NCI-H226 (cell line): ENCODE data around the gene MAP3K9.

Experiments
- DNase-seq: peaks from one replicate; pipeline ENCODE4 v3.0.0-alpha.2; 2015

MAP3K9 gene

DNA sequence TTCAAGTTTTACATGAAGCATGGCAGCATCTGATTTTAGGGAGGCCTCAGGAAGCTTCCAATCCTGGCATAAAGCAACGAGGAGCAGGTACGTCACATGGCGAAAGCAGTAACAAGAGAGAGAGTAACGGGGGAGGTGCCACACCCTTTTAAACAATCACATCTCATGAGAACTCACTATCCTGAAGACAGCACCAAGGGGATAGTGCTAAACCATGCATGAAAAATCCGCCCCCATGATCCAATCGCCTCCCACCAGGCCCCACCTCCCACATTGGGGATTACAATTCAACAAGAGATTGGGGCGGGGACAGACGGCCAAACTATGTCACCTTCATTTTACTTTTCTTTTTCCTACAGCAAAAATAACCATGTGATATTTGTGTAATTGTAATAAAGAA lies 7.2 kb upstream of the MAP3K9 start:
- DNase-seq = no peak

DNA sequence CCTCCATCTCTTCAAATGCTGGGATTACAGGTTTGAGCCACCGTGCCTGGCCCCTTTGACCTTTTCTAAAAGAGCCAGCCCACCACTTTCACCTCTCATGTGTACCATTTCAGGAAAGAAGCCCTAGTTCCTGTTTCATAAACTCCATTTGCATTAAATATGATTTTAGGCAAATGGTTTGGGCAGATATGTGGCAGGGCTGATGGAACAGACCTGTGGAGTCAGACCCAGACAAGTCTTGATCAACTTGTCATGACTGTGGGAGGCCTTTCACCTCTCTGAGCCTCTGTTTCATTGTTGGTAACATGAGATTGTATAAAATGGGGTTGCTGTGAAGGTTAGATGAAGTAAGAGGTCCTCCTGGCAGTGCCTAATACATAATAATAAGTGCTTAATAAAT lies 5.2 kb upstream of the MAP3K9 start:
- DNase-seq = no peak

DNA sequence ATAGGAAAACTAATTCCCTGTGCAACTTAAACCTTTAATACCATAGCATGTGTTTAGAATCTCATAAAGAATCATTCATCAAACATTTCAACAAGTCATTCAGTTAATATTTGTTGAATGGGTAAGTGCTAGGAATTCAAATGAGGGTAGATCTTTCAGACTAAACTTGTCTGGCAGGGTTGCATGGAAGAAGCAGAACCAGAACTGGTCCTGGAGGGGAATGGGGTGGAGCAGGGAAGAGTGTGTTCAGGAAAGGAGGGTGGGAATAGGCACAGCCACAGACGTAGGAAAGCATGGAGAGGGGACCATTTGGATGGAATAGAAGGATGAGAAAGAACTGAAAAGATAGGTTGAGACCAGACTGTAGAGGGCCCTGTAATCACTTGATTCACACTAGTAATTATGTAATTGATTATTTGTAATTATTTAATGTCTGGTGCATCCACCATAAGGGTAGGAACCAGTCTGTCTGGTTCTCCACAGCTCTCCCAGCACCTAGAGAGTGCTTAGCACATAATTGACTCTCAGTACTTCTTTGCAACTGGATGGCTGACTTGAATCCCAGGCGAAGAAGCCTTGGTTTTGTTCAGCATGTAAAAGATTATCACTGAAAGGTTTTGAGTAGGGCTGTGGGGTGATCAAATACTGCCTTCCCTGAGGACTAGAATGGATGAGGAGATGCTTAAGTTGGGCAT lies 3.0 kb upstream of the MAP3K9 start:
- no peak for DNase-seq

DNA sequence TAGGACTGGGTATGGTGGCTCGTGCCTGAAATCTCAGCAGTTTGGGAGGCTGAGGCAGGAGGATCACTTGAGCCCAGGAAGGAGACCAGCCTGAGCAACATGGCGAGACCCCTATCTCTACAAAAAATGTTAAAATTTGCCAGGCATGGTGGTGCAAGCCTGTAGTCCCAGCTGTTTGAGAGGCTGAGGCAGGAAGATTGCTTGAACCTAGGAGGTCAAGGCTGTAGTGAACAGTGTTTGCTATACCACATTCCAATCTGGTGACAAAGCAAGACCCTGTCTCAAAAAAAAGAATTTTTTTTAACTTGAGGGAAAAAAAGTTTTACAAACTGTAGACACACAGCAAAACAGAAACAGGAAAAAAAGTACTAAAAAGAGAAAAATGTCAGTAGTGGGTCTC lies 2.3 kb upstream of the MAP3K9 start:
- no peak for DNase-seq

DNA sequence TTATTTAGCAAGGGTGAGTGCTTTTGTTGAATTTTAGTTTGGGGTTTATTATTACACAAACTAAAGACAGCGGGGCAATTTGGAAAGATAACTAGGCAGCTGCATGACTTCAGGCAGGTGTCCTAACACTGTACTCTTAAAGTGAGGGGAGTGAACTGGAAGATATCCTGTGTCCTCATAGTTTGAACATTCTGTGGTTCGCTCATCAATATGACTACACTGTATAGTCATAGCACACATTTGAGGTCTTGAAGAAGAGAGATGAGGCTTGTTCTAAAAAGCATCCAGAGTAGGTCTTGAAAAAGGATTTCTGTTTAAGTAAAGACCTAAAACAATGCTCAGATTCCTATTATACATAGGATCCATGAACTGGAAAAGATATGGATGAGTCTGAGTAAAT lies 1.7 kb upstream of the MAP3K9 start:
- DNase-seq = no peak

DNA sequence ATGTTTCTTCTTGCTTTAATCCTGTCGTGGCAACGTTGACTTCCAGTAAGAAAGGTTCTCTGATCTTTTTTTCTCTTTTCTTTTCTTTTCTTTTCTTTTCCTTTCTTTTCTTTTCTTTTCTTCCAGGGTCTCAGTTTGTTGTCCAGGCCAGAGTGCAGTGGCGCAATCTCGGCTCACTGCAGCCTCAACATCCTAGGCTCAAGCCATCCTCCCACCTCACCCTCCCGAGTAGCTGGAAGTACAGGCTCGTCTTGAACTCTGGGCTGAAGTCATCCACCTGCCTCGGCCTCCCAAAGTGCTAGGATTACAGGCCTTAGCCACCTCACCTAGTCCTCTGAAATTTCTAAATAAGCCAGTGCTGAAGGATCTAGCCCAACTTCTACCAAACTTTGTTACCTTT lies 1.3 kb upstream of the MAP3K9 start:
- DNase-seq = no peak

DNA sequence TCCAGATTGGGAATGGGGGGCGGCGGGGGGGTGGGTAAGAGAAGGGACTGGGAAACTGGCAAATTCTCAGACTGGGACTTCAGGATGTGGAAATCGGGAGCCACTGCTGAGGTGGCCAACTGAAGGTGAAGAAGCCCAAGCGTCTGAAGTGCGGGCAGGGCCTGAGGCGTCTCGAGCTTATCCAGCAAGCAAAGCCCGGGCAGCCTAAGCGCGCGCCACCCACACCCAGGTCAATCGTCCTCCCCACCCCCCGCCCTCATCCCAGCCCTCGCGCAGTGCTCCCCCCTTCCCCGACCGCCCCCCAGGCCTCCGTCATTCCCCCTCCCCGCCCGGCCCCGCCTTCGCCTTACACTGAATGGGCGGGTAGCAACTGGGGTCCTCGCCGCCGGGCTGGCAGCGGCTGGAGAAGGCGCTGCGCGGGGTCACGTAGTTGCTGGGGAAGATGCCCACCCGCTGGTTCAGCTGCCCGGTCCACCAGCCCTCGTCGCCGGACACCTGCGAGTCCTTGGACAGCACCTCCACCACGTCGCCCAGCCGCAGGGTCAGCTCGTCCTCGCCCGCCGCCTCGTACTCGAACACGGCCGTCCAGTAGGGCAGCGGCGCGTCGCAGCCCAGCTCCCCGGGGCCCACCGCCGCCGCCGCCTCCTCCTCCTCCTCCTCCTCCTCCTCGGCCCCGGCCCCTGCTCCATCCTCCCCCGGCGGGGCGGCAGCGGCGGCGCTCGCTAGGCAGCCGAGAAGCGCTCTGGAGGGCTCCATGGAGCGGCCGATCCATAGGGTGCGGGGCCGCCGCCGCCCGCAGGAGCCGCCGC lies 693 bp downstream of the MAP3K9 start:
- DNase-seq = peak; percentile 35

DNA sequence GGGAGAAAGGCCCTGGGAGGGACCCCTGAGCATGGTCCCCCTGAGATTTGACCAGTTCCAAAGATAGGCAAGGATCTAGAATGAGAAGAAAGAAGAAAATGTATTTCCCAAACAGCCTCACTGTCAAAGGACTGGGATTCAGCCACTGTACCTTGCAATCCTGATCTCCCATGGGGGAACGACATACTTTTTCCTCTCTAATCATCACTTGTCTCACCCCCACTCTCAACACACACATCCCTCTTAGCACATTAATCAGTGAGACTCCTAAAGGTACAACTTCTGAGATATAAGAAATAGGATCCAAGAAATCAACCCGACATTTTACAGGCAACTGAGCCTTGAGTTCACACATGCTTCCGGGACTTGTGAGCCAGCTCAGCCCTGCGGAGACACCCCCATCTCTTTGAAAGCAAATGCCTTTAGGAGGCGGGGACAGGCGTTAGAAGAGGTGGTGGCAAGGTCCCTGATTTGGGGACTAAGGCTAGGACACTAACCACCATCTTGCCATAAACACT lies 1.4 kb downstream of the MAP3K9 start:
- DNase-seq = peak; percentile 34

DNA sequence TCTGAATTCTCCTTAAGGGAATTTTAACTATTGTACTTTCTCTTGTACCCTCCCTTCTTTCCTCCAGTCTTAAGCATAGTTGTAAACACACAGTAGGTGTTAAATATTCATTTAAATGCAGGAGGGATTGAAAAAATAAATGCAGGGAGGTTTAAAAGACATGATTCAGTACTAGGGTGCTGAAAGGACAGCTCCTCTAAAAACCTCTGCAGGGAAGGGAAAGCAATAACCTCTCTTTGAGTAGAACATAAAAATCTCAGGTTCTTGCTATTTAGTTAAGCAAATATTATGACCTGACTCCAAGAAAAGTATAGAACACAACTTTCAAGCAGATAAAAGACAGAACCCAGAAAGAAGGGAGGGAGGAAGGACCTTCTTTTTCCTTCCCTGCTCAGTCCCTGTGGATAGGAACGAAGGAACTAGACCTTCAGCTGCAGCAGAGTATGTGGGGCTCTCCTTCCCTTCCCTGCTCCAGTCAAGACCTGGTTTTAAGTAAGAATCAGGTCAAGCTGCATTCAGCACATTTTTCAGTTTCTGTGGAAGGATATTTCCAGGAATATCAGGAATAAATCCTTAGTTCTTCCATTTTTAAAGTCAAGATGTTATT lies 4.7 kb downstream of the MAP3K9 start:
- no peak for DNase-seq

DNA sequence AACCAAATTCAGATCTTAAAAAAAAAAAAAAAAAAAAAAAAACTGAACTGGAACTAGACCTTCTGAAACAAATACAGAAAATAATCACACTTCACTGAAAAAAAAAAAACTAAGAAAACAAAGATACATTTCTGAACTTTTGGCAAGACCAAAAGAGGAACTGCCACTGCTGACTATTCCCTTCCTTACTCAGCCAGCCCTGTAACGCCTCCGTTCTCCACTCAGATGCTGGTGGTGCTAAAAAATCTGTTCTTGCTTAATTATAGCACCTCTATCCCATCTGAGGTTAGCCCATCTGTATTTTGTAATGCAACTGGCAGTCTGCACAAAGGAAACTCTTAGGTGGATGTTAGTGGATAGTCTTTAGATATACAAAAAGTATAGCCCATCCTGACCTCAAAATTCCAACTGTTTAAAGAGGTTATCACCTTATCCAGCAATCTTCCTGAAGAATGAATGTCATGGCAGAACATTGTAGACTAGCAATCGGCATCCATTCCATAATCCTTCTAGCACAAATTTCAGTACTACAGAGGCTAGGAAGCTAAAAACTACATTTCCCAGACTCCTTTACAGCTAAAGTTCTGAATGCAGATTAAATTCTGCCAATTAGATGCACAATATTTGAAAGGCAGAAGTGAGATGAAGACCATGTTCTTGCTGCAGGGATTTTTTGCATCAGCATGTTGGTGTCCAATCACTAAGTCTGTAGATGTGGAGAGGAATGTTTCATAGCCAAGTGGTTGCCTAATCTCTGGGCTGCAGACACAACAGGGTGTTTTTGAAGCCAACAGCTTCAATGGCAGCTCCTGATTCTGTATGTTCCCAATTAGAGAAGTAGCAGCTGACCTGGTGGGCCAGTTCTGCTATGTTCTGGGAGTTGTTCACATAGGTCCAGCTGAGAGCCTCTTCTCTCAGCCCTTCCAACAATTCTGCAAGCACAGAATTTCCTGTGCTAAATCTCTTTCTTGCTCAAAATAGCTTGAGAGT lies 5.7 kb downstream of the MAP3K9 start:
- DNase-seq = no peak

DNA sequence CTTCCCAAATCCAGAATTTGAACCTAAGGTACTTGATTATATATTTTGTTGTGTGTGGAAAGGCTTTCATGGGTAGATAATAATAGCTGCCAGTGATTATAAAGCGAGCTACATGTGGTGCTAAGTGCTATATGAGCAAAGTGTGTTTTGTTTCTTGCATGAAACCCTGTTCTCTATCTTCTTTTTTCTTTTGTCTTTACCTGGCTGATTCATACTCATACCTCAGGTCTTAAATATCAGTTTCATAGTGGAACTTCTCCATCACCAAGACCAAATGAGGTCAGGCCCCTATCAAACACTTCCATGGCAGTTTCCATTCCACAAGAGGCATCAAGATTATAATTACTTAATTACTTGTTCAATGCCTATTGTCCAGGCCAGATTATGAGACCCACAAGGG lies 6.9 kb downstream of the MAP3K9 start:
- no peak for DNase-seq

DNA sequence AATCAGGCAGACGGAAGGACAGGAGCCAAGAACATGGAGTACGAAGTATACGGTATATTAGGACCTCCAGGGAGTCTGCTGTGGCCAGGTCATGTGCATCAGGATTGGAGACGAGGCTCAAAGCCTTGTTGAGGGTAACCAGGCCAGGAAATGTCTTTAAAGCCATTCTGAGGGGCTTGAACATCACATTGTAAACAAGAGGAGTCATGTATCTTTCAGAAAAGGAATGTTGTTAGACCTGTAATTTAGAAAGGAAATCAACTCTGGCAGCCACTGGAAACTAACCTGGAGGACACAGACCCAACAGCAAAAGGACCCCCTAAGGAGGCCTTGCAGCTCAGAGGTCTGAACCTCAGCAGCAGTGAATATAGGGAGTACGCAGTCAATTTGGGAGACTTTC lies 7.5 kb downstream of the MAP3K9 start:
- DNase-seq = no peak

DNA sequence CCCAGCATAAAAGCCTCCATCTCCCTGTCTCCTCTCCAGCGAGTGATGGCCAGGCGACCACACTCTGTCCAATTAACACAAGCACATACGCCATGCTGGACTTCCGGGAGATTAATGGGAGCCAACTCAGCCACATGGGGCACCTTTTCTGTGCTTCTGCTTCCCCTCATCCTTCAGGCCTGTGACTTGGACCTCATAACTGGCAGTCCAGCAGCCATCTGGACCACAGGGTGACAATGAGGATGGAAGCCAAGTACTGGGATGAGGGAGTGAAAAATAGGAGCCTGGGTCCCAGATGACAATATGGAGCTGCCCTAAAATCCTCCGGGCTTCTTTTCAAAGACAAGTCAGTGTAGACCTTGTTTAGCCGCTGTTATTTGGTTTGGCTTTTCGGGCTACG lies 12.8 kb downstream of the MAP3K9 start:
- DNase-seq = no peak

DNA sequence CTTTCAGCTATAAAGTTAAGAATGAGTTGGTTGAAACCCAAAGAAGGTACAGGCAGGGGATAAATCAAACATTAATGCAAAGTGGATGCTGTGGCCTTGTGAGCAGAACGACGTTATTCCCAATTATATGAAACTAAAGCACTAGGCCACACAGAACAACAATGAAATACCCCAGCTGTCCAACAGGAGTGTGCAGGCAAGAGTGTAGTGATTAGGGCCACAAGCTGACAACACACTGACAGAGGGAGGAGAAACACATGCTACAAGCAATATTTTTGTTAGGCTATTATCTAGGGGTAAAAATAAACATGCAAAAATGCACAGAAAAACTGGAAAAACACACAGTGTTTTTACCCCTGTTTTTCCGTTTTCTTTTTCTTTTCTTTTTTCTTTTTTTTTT lies 15.0 kb downstream of the MAP3K9 start:
- no peak for DNase-seq

DNA sequence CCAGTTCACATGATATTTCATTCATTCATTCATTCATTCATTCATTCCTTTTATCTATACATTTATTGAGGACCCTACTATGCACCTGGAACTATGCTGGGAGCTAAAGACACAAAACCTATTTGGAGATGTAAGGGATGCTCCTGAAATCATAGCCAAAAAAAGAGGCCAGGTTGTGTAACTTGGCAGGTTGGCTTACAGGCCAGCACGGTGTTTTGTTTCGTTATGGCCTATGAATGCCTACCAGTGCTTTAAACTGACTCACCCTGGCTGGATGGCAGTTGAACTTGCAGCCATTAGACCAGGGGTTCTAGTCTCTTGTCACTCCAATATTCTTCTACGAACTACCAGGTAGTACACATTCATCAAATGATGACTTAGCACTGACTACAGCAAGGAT lies 15.7 kb downstream of the MAP3K9 start:
- DNase-seq = no peak

DNA sequence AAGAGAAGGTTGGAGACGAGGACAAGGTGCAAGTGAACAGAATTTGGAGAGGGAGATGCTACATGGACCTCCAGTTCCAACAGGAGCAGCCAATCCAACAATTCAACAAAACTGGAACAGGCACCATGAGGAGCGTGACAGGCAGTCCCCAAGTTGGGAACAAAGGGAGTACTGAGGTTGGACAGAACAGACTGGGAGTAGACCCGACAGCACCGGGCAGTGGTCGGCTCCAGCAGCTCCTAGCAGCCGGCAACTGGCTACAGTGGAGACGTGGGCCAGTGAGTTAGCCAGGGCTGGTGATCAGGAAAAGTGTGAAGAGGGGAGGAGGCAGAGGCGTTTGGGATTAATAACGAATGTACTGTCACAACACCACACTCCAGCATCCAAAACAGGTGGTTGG lies 16.4 kb downstream of the MAP3K9 start:
- no peak for DNase-seq

DNA sequence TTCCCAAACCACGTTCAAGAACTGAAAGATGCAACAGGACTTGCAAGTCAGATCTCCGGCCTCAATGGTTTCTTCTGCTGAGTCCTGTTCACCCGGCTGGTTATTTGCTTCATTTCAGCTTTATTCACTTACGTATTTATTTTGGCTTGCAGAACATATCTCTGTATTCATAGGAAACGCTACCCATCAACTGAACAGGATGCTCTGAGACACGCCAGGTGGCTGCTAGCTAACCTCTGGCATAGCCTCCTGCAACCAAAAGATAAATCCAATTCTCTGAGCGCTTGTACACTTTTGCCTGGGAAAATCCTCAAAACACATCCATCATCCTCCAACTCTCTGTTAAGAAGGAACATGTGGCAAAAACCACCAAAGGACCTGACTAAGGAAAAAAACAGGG lies 17.3 kb downstream of the MAP3K9 start:
- DNase-seq = no peak

DNA sequence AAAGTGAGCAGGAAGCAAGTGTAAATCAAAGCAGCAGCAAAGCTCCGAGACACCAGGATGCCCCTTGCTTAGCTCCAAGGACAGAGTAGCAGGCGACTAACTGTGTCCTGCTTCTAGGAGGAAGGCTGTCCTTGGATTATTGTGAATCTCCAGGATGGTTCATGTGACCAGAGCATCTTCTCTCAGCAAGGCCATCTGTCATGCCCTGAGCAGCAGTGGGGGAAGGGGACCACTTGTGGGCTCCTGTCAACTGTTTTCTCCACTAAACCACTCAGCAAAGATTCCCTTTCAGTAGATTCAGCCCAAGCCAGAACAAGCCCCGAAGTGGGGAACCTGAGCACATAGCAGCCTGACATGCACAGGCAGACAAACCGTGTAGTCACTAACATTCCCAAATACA lies 19.4 kb downstream of the MAP3K9 start:
- DNase-seq = no peak

DNA sequence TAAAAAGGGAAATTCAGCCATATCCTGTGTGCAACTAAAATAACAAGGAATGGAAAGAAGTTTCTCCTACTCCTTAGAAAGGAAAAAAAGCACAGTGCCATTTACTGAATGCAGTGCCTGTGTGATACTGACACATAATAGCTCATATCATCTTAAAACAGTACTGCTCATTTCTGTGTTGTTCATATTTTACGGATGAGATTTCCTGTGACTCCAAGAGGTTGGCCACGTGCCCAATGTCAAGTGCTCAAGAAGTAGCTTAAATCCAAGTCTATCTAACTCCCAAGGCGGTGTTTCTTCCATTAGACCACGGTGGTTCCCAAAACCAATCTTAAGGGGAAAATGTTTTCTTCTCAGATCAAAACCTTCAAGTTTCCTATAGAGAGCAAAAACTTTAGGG lies 20.0 kb downstream of the MAP3K9 start:
- DNase-seq = peak; percentile 65

DNA sequence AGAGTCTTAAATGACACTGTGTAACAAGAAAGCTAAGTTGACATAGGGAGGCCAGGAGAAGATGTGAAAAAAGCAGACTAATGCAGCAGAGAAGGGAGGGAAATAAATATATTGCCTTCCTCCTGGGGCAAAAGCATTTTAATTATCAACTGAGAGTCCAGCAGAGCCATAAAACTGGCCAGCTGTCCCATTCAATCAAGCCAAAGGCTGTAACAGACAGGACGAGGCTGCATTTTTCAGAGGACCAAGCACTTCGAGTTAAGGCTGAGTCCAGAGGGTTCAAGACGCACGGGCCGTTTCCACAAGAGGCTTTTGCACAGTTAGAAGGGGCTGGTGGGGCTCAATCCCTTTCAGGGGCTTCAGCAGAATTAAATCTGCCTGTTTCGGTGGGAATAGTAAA lies 20.4 kb downstream of the MAP3K9 start:
- DNase-seq = no peak

DNA sequence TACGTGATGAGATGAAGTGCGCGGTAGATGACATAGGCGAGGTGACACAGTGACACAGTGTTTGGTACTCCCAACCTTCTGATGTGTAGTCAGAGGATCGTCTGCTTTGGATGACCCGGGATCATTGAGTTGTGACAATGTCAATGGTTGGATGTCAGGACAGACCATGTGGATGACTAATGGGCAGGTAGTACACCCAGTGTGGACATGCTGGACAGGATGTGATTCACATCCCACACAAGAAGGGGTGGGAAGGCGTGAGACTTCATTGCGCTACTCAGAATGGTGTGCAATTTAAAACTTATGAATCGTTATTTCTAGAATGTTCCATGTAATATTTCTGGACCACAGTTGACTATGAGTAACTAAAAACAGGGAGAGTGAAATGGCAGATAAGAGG lies 23.8 kb downstream of the MAP3K9 start:
- DNase-seq = peak; percentile 33

DNA sequence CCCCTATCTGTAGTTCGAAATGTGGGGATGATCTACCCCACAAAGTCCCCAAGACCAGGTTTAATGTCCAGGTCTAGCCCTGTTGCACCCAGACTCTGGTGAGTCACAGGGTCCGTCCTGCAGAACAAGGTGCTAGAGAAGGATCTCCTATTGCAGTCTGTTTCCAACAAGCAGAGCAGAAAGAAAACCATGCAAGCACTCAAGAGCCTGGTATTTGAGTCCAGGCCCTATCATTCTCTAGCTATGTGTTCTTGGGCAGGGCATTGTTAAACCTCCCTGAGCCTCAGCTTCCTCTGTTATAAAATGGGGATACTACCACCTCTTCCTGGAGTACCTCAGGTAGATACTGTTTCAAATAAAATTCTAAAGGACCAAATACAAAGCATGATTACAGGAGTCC lies 24.4 kb downstream of the MAP3K9 start:
- no peak for DNase-seq

DNA sequence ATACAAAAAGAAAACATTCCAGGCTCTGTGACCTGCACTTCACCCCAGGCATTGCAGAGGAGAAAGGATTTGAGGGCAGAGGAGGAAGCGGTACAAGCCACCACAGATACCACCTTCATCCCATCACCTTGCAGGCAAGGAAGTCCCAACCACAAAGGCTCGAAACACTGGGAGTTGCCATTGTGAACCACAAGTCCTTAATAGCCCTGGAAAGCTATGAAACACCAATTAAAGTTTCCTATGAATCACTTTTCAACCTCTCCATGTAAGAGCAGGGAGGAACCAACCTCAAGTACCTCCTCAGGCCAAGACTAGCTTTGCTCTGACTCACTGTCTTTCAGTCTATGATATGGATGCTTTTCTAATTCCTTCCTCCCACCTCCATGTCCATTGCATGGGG lies 27.0 kb downstream of the MAP3K9 start:
- peak; percentile 97 for DNase-seq
